ENCODE results near the gene RIIAD1.

DNA sequence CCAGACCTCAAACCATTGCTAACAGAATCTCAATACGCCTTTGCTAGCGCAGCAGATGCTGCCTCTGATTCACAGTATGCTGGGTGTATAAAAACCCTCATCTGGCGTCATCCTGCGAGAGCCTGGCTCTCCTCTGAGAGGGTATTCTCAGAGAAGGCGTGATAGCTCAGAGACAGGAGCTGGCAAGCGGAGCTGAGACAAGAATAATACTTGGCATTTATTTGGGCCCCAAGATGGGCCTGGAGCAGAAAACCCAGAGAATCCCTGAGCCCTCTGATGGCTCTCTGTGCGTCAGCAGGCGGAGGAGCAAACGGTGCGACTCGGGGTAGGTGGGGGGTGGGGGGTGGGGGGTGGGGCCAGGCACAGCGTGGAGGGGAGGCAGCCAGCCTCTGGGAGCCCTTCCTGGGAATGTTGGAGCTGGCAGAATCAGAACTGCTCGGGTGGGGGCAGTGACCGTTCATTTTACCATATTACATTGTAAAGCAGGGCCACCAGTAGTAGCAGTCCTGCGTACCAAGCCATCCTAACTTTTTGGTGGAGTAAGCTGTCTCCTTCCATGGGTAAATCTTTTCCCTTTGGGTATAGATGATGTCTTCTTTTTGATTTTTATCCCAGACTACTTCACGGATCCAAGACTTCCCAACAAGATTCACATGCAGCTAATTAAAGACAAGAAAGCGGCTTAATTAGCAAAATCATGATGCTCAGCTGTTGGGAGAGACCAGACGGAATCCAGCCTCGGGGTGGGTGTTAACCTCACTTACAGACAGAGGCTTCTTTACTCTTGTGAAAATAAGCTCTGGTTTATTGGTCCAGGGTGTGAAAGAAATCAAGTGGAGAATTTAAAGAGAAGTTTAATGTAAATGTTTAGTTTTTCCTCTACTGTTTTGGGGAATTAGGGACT, 7.1 kb downstream of the RIIAD1 start:
- TF ChIP-seq EZH2 (IDR thresholded peaks at IDR 0.05; ENCODE audit: low read length), result no peak
- TF ChIP-seq, protein P1, sequence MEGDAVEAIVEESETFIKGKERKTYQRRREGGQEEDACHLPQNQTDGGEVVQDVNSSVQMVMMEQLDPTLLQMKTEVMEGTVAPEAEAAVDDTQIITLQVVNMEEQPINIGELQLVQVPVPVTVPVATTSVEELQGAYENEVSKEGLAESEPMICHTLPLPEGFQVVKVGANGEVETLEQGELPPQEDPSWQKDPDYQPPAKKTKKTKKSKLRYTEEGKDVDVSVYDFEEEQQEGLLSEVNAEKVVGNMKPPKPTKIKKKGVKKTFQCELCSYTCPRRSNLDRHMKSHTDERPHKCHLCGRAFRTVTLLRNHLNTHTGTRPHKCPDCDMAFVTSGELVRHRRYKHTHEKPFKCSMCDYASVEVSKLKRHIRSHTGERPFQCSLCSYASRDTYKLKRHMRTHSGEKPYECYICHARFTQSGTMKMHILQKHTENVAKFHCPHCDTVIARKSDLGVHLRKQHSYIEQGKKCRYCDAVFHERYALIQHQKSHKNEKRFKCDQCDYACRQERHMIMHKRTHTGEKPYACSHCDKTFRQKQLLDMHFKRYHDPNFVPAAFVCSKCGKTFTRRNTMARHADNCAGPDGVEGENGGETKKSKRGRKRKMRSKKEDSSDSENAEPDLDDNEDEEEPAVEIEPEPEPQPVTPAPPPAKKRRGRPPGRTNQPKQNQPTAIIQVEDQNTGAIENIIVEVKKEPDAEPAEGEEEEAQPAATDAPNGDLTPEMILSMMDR (optimal IDR thresholded peaks at IDR 0.05 in 1 of 3, IDR thresholded peaks at IDR 0.05 in 1 of 3, conservative IDR thresholded peaks at IDR 0.05 in 1 of 3; ENCODE audit: extremely low read depth in 1 of 3, insufficient read depth in 2 of 3, low read length in 3 of 3), result no peak

Measured in keratinocyte (primary cell).